ENCODE data around the gene CECR2. TPM values are rescaled to one million over a fixed set of nuclear protein-coding genes. Genes with fewer than 3 reads are reported as not detected.

The CECR2 gene
- total RNA-seq, 1 donor from 2014 or later = 25.3 TPM

DNA sequence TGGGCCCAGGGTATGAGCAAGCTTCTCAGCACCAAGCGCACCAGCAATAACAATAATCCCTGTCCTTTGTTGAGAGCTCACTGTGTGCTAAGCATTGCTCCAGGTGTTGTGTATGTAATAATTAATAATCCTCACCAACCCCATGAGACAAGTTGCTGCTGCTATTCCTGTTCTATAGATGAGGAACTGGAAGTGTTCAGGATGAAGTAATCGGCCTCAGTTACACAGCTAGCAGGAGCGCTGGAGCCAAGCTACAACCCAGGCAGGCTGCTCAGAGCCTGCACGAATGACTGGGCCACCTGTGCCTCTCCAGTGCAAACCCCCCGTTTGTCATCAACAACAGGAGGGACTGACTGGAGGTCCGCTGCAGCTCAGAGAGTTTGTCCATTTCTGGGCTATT lies 35.2 kb upstream of the CECR2 start:
- Mint-ChIP-seq H3K4me3 (no peak overlapping the region), H3K27me3 (peaks cover 1% of the 10 kb centered on the region), H3K4me1 (ENCODE audit: unreplicated experiment) (no peaks in the 10 kb centered on the region), H3K9me3 (no peaks in the 10 kb centered on the region), H3K27ac (no peak overlapping the region), H3K36me3 (no peaks in the 10 kb centered on the region)
- DNase-seq (ENCODE audit: extremely low spot score, unreplicated experiment) = no peak
- TF ChIP-seq, protein P1, sequence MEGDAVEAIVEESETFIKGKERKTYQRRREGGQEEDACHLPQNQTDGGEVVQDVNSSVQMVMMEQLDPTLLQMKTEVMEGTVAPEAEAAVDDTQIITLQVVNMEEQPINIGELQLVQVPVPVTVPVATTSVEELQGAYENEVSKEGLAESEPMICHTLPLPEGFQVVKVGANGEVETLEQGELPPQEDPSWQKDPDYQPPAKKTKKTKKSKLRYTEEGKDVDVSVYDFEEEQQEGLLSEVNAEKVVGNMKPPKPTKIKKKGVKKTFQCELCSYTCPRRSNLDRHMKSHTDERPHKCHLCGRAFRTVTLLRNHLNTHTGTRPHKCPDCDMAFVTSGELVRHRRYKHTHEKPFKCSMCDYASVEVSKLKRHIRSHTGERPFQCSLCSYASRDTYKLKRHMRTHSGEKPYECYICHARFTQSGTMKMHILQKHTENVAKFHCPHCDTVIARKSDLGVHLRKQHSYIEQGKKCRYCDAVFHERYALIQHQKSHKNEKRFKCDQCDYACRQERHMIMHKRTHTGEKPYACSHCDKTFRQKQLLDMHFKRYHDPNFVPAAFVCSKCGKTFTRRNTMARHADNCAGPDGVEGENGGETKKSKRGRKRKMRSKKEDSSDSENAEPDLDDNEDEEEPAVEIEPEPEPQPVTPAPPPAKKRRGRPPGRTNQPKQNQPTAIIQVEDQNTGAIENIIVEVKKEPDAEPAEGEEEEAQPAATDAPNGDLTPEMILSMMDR (conservative IDR thresholded peaks at IDR 0.05) = no peak

DNA sequence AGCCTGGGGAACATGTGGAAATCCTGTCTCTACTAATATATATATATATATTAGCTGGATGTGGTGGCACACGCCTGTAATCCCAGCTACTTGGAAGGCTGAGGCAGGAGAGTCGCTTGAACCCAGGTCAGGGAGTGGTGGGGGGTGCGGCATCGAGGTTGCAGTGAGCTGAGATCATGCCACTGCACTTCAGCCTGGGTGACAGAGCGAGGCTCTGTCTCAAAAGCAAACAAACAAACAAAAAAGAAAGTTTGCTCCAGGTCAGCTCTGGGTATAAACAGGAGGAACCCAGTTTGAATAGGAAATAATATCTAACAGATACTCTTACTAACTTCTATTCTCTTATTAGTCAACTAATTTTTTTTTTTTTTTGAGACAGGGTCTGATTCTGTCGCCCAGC lies 34.3 kb upstream of the CECR2 start:
- Mint-ChIP-seq H3K27me3 (peaks cover 5% of the 10 kb centered on the region), H3K36me3 (no peaks in the 10 kb centered on the region), H3K27ac (no peak overlapping the region), H3K4me1 (ENCODE audit: unreplicated experiment) (no peaks in the 10 kb centered on the region), H3K4me3 (no peak overlapping the region), H3K9me3 (no peaks in the 10 kb centered on the region)
- TF ChIP-seq, protein P1 (conservative IDR thresholded peaks at IDR 0.05) = no peak
- DNase-seq (ENCODE audit: extremely low spot score, unreplicated experiment) = no peak

DNA sequence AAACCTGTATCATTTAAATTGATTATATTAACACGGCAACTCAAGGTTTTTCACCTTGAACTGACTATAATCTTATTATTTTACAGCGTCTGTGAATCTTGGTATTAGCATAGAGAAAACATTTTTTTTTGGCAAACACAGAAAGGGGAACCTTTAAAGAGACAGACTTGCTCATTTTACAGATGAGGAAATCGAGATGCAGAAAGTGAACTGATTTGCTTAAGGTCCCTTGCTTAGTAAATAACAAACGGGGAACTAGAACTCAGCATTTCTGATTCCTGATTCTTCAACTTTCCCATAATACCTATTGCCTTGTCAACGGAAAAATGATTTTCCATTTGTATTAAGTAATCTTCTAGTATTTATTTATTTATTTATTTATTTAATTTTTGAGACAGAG lies 33.2 kb upstream of the CECR2 start:
- no peak overlapping the region for H3K4me3 Mint-ChIP-seq
- TF ChIP-seq, protein P1 (conservative IDR thresholded peaks at IDR 0.05) = no peak
- H3K27ac Mint-ChIP-seq = no peak overlapping the region
- DNase-seq (ENCODE audit: extremely low spot score, unreplicated experiment) = no peak
- H3K4me1 Mint-ChIP-seq (ENCODE audit: unreplicated experiment) = no peaks in the 10 kb centered on the region
- H3K27me3 Mint-ChIP-seq = peaks cover 5% of the 10 kb centered on the region
- no peaks in the 10 kb centered on the region for H3K36me3 Mint-ChIP-seq
- H3K9me3 Mint-ChIP-seq = no peaks in the 10 kb centered on the region

DNA sequence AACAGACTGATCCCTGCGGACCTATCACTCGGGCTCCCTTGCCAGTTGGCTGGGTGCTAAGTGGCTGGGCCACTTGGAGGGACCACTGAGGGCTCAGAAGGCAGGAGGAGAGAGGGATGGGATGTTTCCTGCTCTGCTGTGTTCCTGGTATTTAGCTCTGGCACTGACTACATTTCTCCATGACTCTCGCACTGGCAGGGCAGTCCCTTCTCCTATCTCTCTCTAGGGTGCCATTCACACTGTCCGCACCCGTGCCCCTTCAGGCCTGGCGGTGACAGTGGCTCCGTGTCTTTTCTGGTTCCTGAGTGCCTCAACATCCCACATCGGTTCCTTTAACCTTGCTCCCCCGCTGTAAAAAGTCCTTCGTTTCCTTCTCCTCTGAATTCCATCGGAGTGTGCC lies 31.6 kb upstream of the CECR2 start:
- TF ChIP-seq, protein P1 (conservative IDR thresholded peaks at IDR 0.05) = no peak

DNA sequence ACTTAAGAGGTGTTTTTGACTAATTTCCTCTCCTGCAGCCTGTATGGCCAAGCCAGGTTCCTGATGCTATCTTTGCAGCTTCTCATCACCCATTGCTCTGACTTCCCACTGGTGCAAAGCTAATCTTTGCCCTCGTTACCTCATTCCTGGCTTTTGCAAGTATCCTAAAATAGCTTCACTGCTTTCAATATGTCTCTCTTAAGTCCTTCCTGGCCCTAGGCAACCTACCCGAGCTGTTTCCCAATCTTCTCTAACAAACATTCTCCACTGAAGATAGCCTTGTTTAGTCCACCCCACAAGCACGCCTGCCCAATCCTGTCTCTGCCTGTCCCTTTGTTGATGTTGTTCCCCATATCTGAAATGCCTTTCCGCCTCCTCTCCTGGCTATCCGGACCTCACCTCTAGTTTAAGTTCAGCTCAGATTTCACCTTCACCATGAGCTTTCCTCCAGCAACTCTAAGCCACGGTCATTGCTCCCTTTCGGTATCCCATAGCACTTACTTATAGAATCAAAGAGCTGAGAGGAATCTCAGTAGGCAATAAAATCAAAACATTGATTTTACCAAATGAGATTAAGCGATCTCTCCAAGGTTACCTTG lies 30.1 kb upstream of the CECR2 start:
- Mint-ChIP-seq H3K36me3 (no peaks in the 10 kb centered on the region), H3K4me3 (no peak overlapping the region), H3K9me3 (no peaks in the 10 kb centered on the region), H3K27me3 (peaks cover 5% of the 10 kb centered on the region), H3K27ac (no peak overlapping the region), H3K4me1 (ENCODE audit: unreplicated experiment) (no peaks in the 10 kb centered on the region)
- TF ChIP-seq, protein P1 (conservative IDR thresholded peaks at IDR 0.05) = no peak
- no peak for DNase-seq (ENCODE audit: extremely low spot score, unreplicated experiment)

More for the DNA sequence above, 31.6 kb upstream of the CECR2 start:
- Mint-ChIP-seq H3K27me3 (peaks cover 5% of the 10 kb centered on the region), H3K27ac (no peak overlapping the region), H3K4me3 (no peak overlapping the region), H3K9me3 (no peaks in the 10 kb centered on the region), H3K4me1 (ENCODE audit: unreplicated experiment) (no peaks in the 10 kb centered on the region), H3K36me3 (no peaks in the 10 kb centered on the region)
- no peak for DNase-seq (ENCODE audit: extremely low spot score, unreplicated experiment)

DNA sequence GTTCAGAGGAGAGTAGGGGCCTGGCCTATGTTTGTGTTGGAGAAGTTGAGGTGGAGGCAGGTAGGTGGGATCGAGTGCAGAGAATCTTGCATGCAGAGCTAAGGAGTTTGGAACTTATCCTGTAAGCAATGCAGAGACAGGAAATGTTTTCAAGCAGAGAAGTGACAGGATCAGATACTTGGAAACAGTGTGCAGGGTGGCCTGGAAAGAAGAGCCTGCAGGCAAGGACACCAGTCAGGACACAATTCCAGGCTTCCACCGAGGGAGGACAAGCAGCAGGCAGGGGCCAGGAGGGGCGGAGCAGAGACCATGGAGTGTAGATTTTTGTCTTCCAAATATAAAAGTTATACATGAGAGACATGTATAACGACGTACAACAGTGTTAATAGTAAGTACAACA lies 26.9 kb upstream of the CECR2 start:
- no peak overlapping the region for H3K27ac Mint-ChIP-seq
- peaks cover 5% of the 10 kb centered on the region for H3K27me3 Mint-ChIP-seq
- H3K9me3 Mint-ChIP-seq = no peaks in the 10 kb centered on the region
- H3K36me3 Mint-ChIP-seq = no peaks in the 10 kb centered on the region
- TF ChIP-seq, protein P1 (conservative IDR thresholded peaks at IDR 0.05) = no peak
- no peak overlapping the region for H3K4me3 Mint-ChIP-seq
- H3K4me1 Mint-ChIP-seq (ENCODE audit: unreplicated experiment) = no peaks in the 10 kb centered on the region
- DNase-seq (ENCODE audit: extremely low spot score, unreplicated experiment) = no peak

All from type B pancreatic cell (in vitro differentiated cells).